H9 (cell line): ENCODE data around the gene RANGAP1. TPM values are rescaled to one million over a fixed set of nuclear protein-coding genes. Genes with fewer than 3 reads are reported as not detected.

ENCODE experiments used
- DNase-seq: peaks from one replicate; pipeline ENCODE4 v3.0.0-alpha.2; 2017
- H2AFZ ChIP-seq: one replicate; pipeline ENCODE4 v1.6.1; 2013; ENCODE audit warnings: mild to moderate bottlenecking, low read length, control low read depth, moderate library complexity
- H2AK5ac ChIP-seq: 2 replicates; pipeline ENCODE4 v1.6.1; 2013; ENCODE audit warnings: low read length, control low read depth, mixed read lengths; ENCODE audit not compliant: insufficient read length
- H2BK120ac ChIP-seq: one replicate; pipeline ENCODE4 v1.6.1; 2013; ENCODE audit warnings: low read depth, mild to moderate bottlenecking, low read length, control low read depth, inconsistent platforms; ENCODE audit not compliant: poor library complexity, severe bottlenecking
- H2BK12ac ChIP-seq: 2 replicates; pipeline ENCODE4 v1.6.1; 2013; ENCODE audit warnings: low read length, control low read depth, mixed read lengths, low read depth; ENCODE audit not compliant: insufficient read length
- H2BK15ac ChIP-seq: 2 replicates; pipeline ENCODE4 v1.6.1; 2013; ENCODE audit warnings: low read depth, low read length, control low read depth
- H2BK20ac ChIP-seq: one replicate; pipeline ENCODE4 v1.6.1; 2013; ENCODE audit warnings: low read depth, mild to moderate bottlenecking, low read length, control low read depth, inconsistent platforms; ENCODE audit not compliant: poor library complexity, severe bottlenecking
- H2BK5ac ChIP-seq: 2 replicates; pipeline ENCODE4 v1.6.1; 2013; ENCODE audit warnings: low read length, control low read depth, mixed read lengths; ENCODE audit not compliant: insufficient read length
- H3K14ac ChIP-seq: 2 replicates; pipeline ENCODE4 v1.6.1; 2013; ENCODE audit warnings: low read length, control low read depth; ENCODE audit not compliant: insufficient read depth
- H3K18ac ChIP-seq: 2 replicates; pipeline ENCODE4 v1.6.1; 2013; ENCODE audit warnings: low read depth, mild to moderate bottlenecking, mixed read lengths, low read length, control low read depth; ENCODE audit not compliant: insufficient read length
- H3K23ac ChIP-seq: 2 replicates; pipeline ENCODE4 v1.6.1; 2013; ENCODE audit warnings: low read length, control low read depth, mixed read lengths, low read depth; ENCODE audit not compliant: insufficient read length
- H3K23me2 ChIP-seq: 2 replicates; pipeline ENCODE4 v1.6.1; 2013; ENCODE audit warnings: low read depth, mild to moderate bottlenecking, mixed read lengths, low read length, control low read depth; ENCODE audit not compliant: insufficient read length, poor library complexity, severe bottlenecking
- H3K27ac ChIP-seq: 2 replicates; pipeline ENCODE4 v1.5.1; 2013; ENCODE audit warnings: low read length, control low read depth, mixed read lengths, low read depth; ENCODE audit not compliant: insufficient read length
- H3K27me3 ChIP-seq: 2 replicates; pipeline ENCODE4 v1.6.1; 2013; ENCODE audit warnings: low read length, control low read depth, inconsistent platforms; ENCODE audit not compliant: insufficient read depth
- H3K4ac ChIP-seq: 2 replicates; pipeline ENCODE4 v1.6.1; 2013; ENCODE audit warnings: low read depth, mild to moderate bottlenecking, control low read depth, inconsistent platforms, low read length, moderate library complexity
- H3K4me1 ChIP-seq: 2 replicates; pipeline ENCODE4 v1.6.1; 2013; ENCODE audit warnings: low read length, control low read depth, inconsistent platforms; ENCODE audit not compliant: insufficient read depth
- H3K4me2 ChIP-seq: 2 replicates; pipeline ENCODE4 v1.6.1; 2013; ENCODE audit warnings: low read length, control low read depth, mixed read lengths; ENCODE audit not compliant: insufficient read length, insufficient read depth
- H3K56ac ChIP-seq: 2 replicates; pipeline ENCODE4 v1.6.1; 2013; ENCODE audit warnings: low read depth, mild to moderate bottlenecking, mixed read lengths, low read length, control low read depth; ENCODE audit not compliant: insufficient read length
- H3K79me1 ChIP-seq: 2 replicates; pipeline ENCODE4 v1.6.1; 2013; ENCODE audit warnings: low read depth, mild to moderate bottlenecking, moderate library complexity, low read length, control low read depth, inconsistent platforms; ENCODE audit not compliant: insufficient read depth, poor library complexity, severe bottlenecking
- H3K79me2 ChIP-seq: 2 replicates; pipeline ENCODE4 v1.6.1; 2013; ENCODE audit warnings: low read length, control low read depth, inconsistent platforms; ENCODE audit not compliant: insufficient read depth
- H3K9ac ChIP-seq: 2 replicates; pipeline ENCODE4 v1.6.1; 2013; ENCODE audit warnings: low read length, control low read depth, mixed read lengths; ENCODE audit not compliant: insufficient read length; ENCODE audit errors: extremely low read depth
- H3K9me3 ChIP-seq: one replicate; pipeline ENCODE4 v1.6.1; 2013; ENCODE audit warnings: low read depth, low read length, inconsistent platforms; ENCODE audit not compliant: control insufficient read depth
- H3T11ph ChIP-seq: one replicate; pipeline ENCODE4 v1.6.1; 2013; ENCODE audit warnings: mild to moderate bottlenecking, low read length, control low read depth, inconsistent platforms
- H4K20me1 ChIP-seq: one replicate; pipeline ENCODE4 v1.6.1; 2013; ENCODE audit not compliant: control insufficient read depth, insufficient read length, insufficient read depth
- H4K5ac ChIP-seq: 2 replicates; pipeline ENCODE4 v1.6.1; 2013; ENCODE audit warnings: low read depth, mild to moderate bottlenecking, mixed read lengths, low read length, control low read depth; ENCODE audit not compliant: insufficient read length
- H4K8ac ChIP-seq: replicated peaks from 2 replicates; pipeline ENCODE4 v1.6.1; 2013; ENCODE audit warnings: low read length, control low read depth, mixed read lengths, low read depth; ENCODE audit not compliant: insufficient read length
- H4K91ac ChIP-seq: 2 replicates; pipeline ENCODE4 v1.6.1; 2013; ENCODE audit warnings: low read depth, mild to moderate bottlenecking, moderate library complexity, mixed read lengths, low read length, control low read depth; ENCODE audit not compliant: insufficient read length
- H3K27ac Mint-ChIP-seq, 3 experiments: 2 replicates in 2 of 3; 3 replicates in 1 of 3; pipeline ENCODE4 v1.8.0; 2020 to 2021; ENCODE audit warnings: mixed read lengths in 3 of 3, mild to moderate bottlenecking in 1 of 3, moderate library complexity in 1 of 3
- H3K27me3 Mint-ChIP-seq: 2 replicates; pipeline ENCODE4 v1.8.0; 2021; ENCODE audit warnings: low read depth, mild to moderate bottlenecking, moderate library complexity, mixed read lengths
- H3K36me3 Mint-ChIP-seq, 3 experiments: 2 replicates in 2 of 3; 3 replicates in 1 of 3; pipeline ENCODE4 v1.8.0; 2020 to 2021; ENCODE audit warnings: low read depth in 3 of 3, mixed read lengths in 3 of 3; ENCODE audit not compliant: insufficient read depth in 1 of 3
- H3K4me1 Mint-ChIP-seq, 2 experiments: 2 replicates each; pipeline ENCODE4 v1.8.0; 2020; ENCODE audit warnings: mixed read lengths in 2 of 2
- H3K4me3 Mint-ChIP-seq, 2 experiments: 2 replicates in 1 of 2; 3 replicates in 1 of 2; pipeline ENCODE4 v1.8.0; 2020 to 2021; ENCODE audit warnings: mild to moderate bottlenecking in 2 of 2, mixed read lengths in 2 of 2, moderate library complexity in 1 of 2
- H3K9me3 Mint-ChIP-seq, 2 experiments: 2 replicates in 1 of 2; 3 replicates in 1 of 2; pipeline ENCODE4 v1.8.0; 2020; ENCODE audit warnings: mild to moderate bottlenecking in 2 of 2, mixed read lengths in 2 of 2, moderate library complexity in 1 of 2
- CTCF ChIP-seq: fragments of 200-600 bp; sonication (generic); conservative IDR thresholded peaks from 3 replicates; pipeline ENCODE4 v1.8.0; 2021; ENCODE audit warnings: antibody characterized with exemption, mild to moderate bottlenecking
- WGBS: extraction: QIAGEN DNeasy Blood & Tissue Kit; methylation state at CpG from one replicate; pipeline ENCODE4 v1.1.7; 2013; ENCODE audit warnings: missing lambda C conversion rate, low lambda C conversion rate, mixed read lengths; ENCODE audit not compliant: insufficient read length; ENCODE audit errors: extremely low coverage; 5-methylcytosine and 5-hydroxymethylcytosine counted together
- total RNA-seq: library from RNA; stranded (reverse); gene quantifications from 2 replicates; pipeline ENCODE4 v1.2.1, GENCODE V29; 2021

RANGAP1 gene
- total RNA-seq, 1 experiment from 2014 or later = 130 TPM

DNA sequence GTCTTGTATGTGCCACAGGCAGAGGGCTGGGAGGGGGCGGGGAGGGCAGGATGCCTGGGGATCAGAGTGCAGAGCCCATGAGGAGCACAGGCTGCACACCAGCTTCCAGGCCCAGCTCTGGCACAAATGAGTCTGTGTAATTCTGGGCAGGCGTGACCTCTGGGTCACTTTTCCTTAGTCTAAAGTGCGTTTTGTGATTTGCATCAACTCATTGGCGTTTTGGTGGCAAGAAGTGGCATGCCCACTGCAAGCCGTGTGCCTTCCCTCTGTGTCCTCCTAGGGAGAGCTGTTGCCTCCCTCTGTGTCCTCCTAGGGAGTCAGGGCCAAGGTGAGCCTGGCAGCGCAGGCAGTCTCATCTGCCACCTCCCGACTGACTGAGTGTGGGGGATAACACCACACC is 62.5 kb downstream of the RANGAP1 start:
- no peaks in the 10 kb centered on the region for H3K9me3 ChIP-seq
- Mint-ChIP-seq H3K4me3 (no peak overlapping the region), H3K9me3 (no peaks in the 10 kb centered on the region), H3K36me3 (peaks cover 17 to 79% (median 74%) of the 10 kb centered on the region in 3 experiments; a peak in 6 of 7 replicates), H3K27ac (no peak overlapping the region), H3K4me1 (no peaks in the 10 kb centered on the region), H3K27me3 (no peaks in the 10 kb centered on the region)
- no peak overlapping the region for H2BK5ac ChIP-seq
- DNase-seq = no peak
- H3K14ac ChIP-seq = no peak overlapping the region
- no peak overlapping the region for H3K4ac ChIP-seq
- H3K4me2 ChIP-seq = no peak overlapping the region
- no peak overlapping the region for H4K91ac ChIP-seq
- no peaks in the 10 kb centered on the region for H3K79me1 ChIP-seq
- H2BK15ac ChIP-seq = no peak overlapping the region
- H2BK12ac ChIP-seq = no peak overlapping the region
- no peaks in the 10 kb centered on the region for H3K4me1 ChIP-seq
- no peak for TF ChIP-seq CTCF
- H3K27ac ChIP-seq = no peak overlapping the region
- no peaks in the 10 kb centered on the region for H3K27me3 ChIP-seq
- H3K56ac ChIP-seq = no peak overlapping the region
- H2AK5ac ChIP-seq = no peak overlapping the region
- H2BK20ac ChIP-seq = no peak overlapping the region
- no peak overlapping the region for H4K8ac ChIP-seq
- no peak overlapping the region for H3K9ac ChIP-seq
- H4K5ac ChIP-seq = no peak overlapping the region
- H2BK120ac ChIP-seq = no peak overlapping the region
- no peak overlapping the region for H2AFZ ChIP-seq
- H3K23me2 ChIP-seq = no peaks in the 10 kb centered on the region
- no CpG with 5 or more reads among the region's 7 CpGs for WGBS
- no peak overlapping the region for H3K18ac ChIP-seq
- no peak overlapping the region for H3K23ac ChIP-seq
- no peaks in the 10 kb centered on the region for H3K79me2 ChIP-seq
- no peaks in the 10 kb centered on the region for H4K20me1 ChIP-seq
- no peak overlapping the region for H3T11ph ChIP-seq
